T-helper 2 cell (primary cell): ENCODE measurements around the gene ZNF213.
A peak's percentile ranks its signal among the peaks of the same experiment; 100 is the strongest.
"Not testable (repeated sequence)": the region's sequence is repeated elsewhere in the genome, so short reads cannot be mapped to it uniquely, and the experiment has no call there.

Experiments used
- DNase-seq, 5 experiments: peaks; one replicate each; pipeline versions ENCODE4 v3.0.0 to v3.0.0-alpha.2; 2012 to 2022

Gene ZNF213

GRCh38 chr16:3170440-3171180 lies 35.8 kb downstream of the ZNF213 start:
- peak in 1 of 5 experiments; percentile 31 for DNase-seq

GRCh38 chr16:3171181-3171854 lies 36.5 kb downstream of the ZNF213 start:
- peak in 2 of 5 experiments; percentile 36 to 44 for DNase-seq

GRCh38 chr16:3171855-3172593 lies 37.2 kb downstream of the ZNF213 start:
- DNase-seq, result peak in 1 of 5 experiments; percentile 45

GRCh38 chr16:3173892-3174617 lies 39.2 kb downstream of the ZNF213 start:
- DNase-seq, result no peak

- no peak for DNase-seq
Observed at GRCh38 chr16:3174618-3175148, 39.9 kb downstream of the ZNF213 start.

- DNase-seq, result no peak
Observed at GRCh38 chr16:3175157-3176093, 40.6 kb downstream of the ZNF213 start.

GRCh38 chr16:3179651-3180050 lies 44.8 kb downstream of the ZNF213 start:
- no peak for DNase-seq

- DNase-seq, result no peak
Observed at GRCh38 chr16:3180445-3180878, 45.6 kb downstream of the ZNF213 start.

- not testable (repeated sequence) for DNase-seq
Observed at GRCh38 chr16:3182293-3182607, 47.4 kb downstream of the ZNF213 start.

- no peak for DNase-seq
Observed at GRCh38 chr16:3182608-3183444, 48.0 kb downstream of the ZNF213 start.

GRCh38 chr16:3183445-3184139 lies 48.8 kb downstream of the ZNF213 start:
- no peak for DNase-seq

- no peak for DNase-seq
Observed at GRCh38 chr16:3186946-3187690, 52.3 kb downstream of the ZNF213 start.

- DNase-seq, result peak in 4 of 5 experiments; percentile 42 to 91 (median 58)
Observed at GRCh38 chr16:3187798-3188674, 53.2 kb downstream of the ZNF213 start, which contains the start of gene OR1F1. OR1F1 (plus strand) TSS chr16:3188204.

- no peak for DNase-seq
Observed at GRCh38 chr16:3188675-3188924, 53.8 kb downstream of the ZNF213 start.

- DNase-seq, result peak in 1 of 5 experiments; percentile 46
Observed at GRCh38 chr16:3188925-3189825, 54.3 kb downstream of the ZNF213 start.

GRCh38 chr16:3189869-3190268 lies 55.0 kb downstream of the ZNF213 start:
- no peak for DNase-seq

- DNase-seq, result peak in 1 of 5 experiments; percentile 44
Observed at GRCh38 chr16:3190949-3191353, 56.1 kb downstream of the ZNF213 start.
